SJSA1 (cell line): Measurements from ENCODE around the gene CCDC112. TPM values are rescaled to one million over a fixed set of nuclear protein-coding genes. Genes with fewer than 3 reads are reported as not detected.
"Not testable (repeated sequence)": the region's sequence is repeated elsewhere in the genome, so short reads cannot be mapped to it uniquely, and the experiment has no call there.

Source experiments
- DNase-seq, 2 experiments: peaks; one replicate each; pipeline ENCODE4 v3.0.0-alpha.2; 2015 to 2020; ENCODE audit warnings: low spot score in 2 of 2, low read depth in 1 of 2
- H3K27ac ChIP-seq: fragments of 250-450 bp; sonication (Bioruptor Pico); 2 replicates; pipeline ENCODE4 v1.5.1; 2020; ENCODE audit warnings: mild to moderate bottlenecking, moderate library complexity
- H3K27me3 ChIP-seq: fragments of 250-450 bp; sonication (Bioruptor Pico); replicated peaks from 2 replicates; pipeline ENCODE4 v1.5.1; 2020; ENCODE audit warnings: mild to moderate bottlenecking, moderate library complexity
- H3K36me3 ChIP-seq: fragments of 250-450 bp; sonication (Bioruptor Pico); 2 replicates; pipeline ENCODE4 v1.5.1; 2020; ENCODE audit warnings: mild to moderate bottlenecking
- H3K4me1 ChIP-seq: fragments of 250-450 bp; sonication (Bioruptor Pico); replicated peaks from 2 replicates; pipeline ENCODE4 v1.6.1; 2021; ENCODE audit warnings: mild to moderate bottlenecking
- H3K4me3 ChIP-seq: fragments of 250-450 bp; sonication (Bioruptor Pico); 2 replicates; pipeline ENCODE4 v1.5.1; 2020; ENCODE audit warnings: mild to moderate bottlenecking
- H3K9me3 ChIP-seq: fragments of 250-450 bp; sonication (Bioruptor Pico); replicated peaks from 2 replicates; pipeline ENCODE4 v1.5.1; 2020; ENCODE audit warnings: mild to moderate bottlenecking
- total RNA-seq: library from RNA; depleted of rRNA; stranded (reverse); fragments of >200 nt; shearing (Covaris generic); gene quantifications from 2 replicates; pipeline ENCODE4 v1.2.3, GENCODE V29; 2014

CCDC112 gene
- total RNA-seq, 1 experiment from 2014 or later, result 11.1 TPM

DNA sequence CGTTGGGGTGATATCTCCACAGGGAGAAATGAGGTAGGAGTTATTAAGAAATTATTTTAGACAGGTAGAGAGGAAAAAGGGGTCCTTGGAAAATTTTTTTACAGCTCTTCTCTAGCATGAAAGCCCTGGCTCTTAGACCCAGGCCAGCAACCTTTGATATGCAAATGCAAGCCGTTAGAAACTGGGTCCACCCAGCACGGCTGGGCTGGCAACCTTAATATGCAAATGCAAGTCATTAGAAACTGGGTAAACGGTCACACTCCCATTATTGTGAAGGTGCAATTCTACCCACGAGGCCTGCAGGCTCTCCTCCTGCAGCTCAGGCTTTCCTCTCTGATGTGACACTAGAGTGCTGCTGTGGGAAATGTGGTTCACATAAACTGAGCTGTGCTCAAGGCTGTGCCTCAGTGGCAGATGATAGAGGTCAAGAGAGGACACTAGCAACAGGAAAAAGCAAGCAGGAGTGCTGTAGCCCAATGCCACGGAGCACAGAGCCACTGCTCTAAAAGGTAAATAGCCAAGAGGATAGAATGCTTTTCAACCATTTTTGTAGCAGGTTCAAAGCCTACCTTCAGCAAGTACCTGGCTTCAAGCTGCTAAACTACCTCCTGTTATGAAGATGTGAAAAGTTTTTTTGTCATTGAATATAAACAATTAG, 32.3 kb upstream of the CCDC112 start:
- H3K27me3 ChIP-seq, H3K27ac ChIP-seq, H3K9me3 ChIP-seq, H3K36me3 ChIP-seq, DNase-seq, H3K4me3 ChIP-seq, H3K4me1 ChIP-seq: not testable (repeated sequence)

DNA sequence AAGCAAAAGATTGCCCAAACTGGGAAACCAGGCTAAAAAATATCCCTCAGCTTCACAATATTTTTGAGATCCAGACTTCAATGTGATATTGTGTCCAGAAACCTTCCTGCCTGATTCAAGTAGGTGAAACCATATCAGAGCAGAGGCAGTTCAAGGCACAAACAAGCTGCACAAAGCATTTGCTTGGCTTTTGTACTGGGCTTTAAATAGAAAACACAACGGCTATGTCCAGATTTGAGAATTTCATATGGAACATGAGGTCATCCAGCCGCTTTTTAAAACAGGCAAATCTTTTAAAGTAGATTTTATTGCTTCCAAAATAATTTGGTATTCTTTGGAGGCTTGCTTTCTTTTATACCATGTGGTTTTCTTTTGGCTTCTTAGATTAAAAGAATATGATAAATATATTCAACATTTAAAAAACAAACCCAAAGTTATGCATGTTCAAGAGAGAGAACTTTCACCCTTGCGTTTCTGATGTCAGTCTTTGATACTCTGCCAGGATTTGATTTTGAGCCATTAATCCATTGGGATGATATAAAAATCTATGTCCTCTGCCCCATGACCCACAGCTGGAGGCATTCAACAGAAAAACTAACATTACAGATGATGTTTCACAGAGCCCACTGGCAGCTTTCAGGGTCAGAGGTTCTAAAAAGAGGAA, 29.0 kb upstream of the CCDC112 start:
- no peaks in the 10 kb centered on the region for H3K4me1 ChIP-seq
- H3K27ac ChIP-seq, result no peak overlapping the region
- no peak overlapping the region for H3K4me3 ChIP-seq
- no peaks in the 10 kb centered on the region for H3K36me3 ChIP-seq
- no peak for DNase-seq
- no peaks in the 10 kb centered on the region for H3K27me3 ChIP-seq
- 0 out of 2 replicates have a peak, but pooled peaks cover 3% of the 10 kb centered on the region for H3K9me3 ChIP-seq

DNA sequence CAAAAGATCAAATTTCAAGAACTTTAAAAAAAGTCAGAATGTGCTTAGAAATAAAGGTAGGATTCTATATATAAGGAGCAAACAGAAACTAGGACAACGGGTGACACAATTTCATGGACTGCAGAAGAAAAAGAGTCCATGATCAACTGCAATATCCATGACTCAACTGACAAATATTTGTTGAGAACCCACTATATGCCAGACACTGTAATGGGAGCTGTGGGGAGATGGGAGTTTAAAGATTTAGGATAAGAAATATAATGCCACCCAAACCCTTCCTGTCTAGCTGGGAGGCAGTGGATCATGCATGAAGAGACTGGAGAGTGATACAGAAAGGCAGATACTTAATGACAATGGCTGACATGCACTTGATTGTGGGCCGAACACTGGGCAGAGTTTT, 27.6 kb upstream of the CCDC112 start:
- H3K27me3 ChIP-seq, result no peaks in the 10 kb centered on the region
- H3K9me3 ChIP-seq, result 0 out of 2 replicates have a peak, but pooled peaks cover 3% of the 10 kb centered on the region
- H3K27ac ChIP-seq, result no peak overlapping the region
- no peaks in the 10 kb centered on the region for H3K36me3 ChIP-seq
- DNase-seq, result no peak
- H3K4me3 ChIP-seq, result no peak overlapping the region
- no peaks in the 10 kb centered on the region for H3K4me1 ChIP-seq

DNA sequence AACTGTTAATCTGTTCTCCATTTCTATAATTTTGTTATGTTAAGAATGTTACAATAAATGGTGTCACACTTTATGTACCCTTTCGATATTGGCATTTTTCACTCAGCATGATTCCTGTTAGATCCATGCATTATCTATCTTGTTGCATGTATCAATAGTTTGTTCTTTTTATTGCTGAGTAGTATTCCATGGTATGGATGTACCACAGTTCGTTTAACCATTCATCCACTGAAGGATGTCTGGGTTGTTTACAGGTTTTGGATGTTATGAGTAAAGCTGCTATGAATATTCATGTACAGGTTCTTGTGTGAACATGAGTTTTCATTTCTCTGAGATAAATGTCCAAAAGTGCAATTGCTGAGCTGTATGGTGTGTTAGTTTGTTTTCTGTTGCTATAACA, 26.3 kb upstream of the CCDC112 start:
- Histone ChIP-seq H3K9me3 (0 out of 2 replicates have a peak, but pooled peaks cover 3% of the 10 kb centered on the region), H3K4me1 (no peaks in the 10 kb centered on the region), H3K27me3 (no peaks in the 10 kb centered on the region), H3K4me3 (no peak overlapping the region), H3K27ac (no peak overlapping the region), H3K36me3 (no peaks in the 10 kb centered on the region)
- DNase-seq, result no peak

DNA sequence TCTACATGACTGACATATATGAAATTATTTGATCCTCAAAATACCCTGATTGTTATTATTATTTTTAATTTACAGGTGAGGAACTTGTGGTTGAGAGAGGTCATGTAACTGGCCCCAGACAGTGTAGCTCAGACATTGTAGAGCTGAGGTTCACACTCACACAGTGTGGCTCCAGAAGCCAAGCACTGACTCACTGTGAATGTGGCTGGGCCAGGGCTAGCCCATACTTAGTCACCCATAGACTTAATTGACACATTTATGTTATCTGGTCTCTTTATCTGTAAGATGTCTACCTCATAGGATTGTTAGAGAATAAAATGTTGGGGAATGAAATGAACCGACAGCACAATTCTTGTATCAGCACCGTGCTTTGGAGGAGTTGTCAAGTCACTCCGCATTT, 24.9 kb upstream of the CCDC112 start:
- no peaks in the 10 kb centered on the region for H3K36me3 ChIP-seq
- H3K9me3 ChIP-seq, result 0 out of 2 replicates have a peak, but pooled peaks cover 3% of the 10 kb centered on the region
- H3K4me1 ChIP-seq, result no peaks in the 10 kb centered on the region
- no peak for DNase-seq
- H3K27me3 ChIP-seq, result no peaks in the 10 kb centered on the region
- no peak overlapping the region for H3K27ac ChIP-seq
- no peak overlapping the region for H3K4me3 ChIP-seq

DNA sequence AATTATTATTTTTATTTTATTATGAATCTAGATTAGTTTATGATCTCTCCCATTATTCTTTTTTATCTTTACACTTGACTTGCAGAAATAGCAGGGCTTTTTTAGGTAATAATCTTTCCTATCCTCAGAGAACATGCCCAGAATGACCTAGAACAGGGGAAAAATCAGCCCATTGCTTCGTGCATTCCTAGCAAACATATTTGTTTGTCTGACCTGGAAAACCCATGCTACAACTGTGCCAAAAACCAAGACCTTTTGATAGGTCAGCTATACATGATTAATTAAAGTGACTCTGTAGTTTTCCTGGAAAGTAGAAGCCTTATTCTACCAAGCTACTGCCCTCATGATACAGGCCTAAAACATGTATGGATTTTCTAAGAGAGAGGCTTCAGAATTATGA, 24.1 kb upstream of the CCDC112 start:
- H3K4me1 ChIP-seq, result no peaks in the 10 kb centered on the region
- 0 out of 2 replicates have a peak, but pooled peaks cover 3% of the 10 kb centered on the region for H3K9me3 ChIP-seq
- no peak overlapping the region for H3K4me3 ChIP-seq
- no peak for DNase-seq
- H3K27ac ChIP-seq, result no peak overlapping the region
- no peaks in the 10 kb centered on the region for H3K36me3 ChIP-seq
- H3K27me3 ChIP-seq, result no peaks in the 10 kb centered on the region

DNA sequence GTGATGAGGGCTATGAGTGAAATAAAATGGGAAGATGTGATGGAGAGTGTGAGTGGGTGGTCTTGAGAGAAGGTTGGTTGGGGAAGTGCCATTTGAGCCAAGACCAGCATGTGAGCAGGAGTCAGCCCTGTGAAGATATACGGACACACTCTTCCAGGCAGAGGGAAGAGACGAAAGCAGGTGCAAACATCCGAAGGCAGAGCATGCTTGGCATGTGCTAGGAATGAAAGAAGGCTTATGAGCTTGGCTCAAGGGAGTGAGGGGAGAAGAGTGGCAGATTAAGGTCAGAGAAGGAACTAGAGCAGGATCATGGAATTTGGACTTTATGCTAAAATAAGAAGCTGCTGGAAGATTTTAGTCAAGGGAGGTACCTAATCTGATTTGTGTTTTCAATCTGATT, 23.6 kb upstream of the CCDC112 start:
- Histone ChIP-seq H3K27me3 (no peaks in the 10 kb centered on the region), H3K9me3 (0 out of 2 replicates have a peak, but pooled peaks cover 3% of the 10 kb centered on the region), H3K4me1 (no peaks in the 10 kb centered on the region), H3K36me3 (no peaks in the 10 kb centered on the region), H3K27ac (no peak overlapping the region), H3K4me3 (no peak overlapping the region)
- no peak for DNase-seq

DNA sequence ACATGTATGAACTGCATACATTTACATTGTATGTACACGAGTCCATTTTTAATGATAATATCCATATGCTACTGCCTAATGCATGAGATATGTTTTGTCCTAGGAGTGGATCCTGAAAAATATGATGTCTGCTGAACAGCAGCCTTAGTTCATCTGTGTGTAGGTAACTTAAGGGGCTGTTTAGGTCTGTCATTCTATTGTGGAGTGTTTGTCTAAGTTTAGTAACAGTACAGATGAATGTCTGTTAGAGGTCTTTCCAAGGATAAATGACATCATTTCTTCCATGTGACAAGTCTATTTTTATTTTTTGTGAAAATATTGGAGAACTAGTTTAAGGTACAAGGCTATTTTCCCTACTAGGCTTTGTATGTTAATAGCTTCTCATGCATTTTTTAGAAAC, 22.6 kb upstream of the CCDC112 start:
- no peaks in the 10 kb centered on the region for H3K27me3 ChIP-seq
- H3K9me3 ChIP-seq, result 0 out of 2 replicates have a peak, but pooled peaks cover 3% of the 10 kb centered on the region
- no peaks in the 10 kb centered on the region for H3K36me3 ChIP-seq
- no peak for DNase-seq
- H3K27ac ChIP-seq, result no peak overlapping the region
- no peak overlapping the region for H3K4me3 ChIP-seq
- no peaks in the 10 kb centered on the region for H3K4me1 ChIP-seq

DNA sequence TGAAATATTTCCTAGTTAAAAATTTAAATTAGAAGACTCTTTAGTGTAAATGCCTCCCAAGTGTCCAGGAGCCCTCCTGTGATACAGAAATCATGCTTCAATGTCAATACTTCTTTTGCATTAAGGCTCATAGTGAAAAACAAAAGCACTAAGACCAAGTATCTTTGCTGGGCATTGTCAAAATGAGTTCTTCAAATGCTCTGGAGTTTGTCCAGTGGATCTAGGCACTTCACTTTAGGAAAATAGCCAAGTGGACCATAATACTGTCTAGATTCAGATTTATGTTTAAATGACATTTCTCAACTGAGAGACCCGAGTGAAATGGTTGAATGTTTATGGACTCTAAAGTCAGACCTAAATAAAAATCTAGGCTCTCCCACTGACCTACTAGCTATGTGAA, 21.3 kb upstream of the CCDC112 start:
- no peak for DNase-seq
- Histone ChIP-seq H3K9me3 (0 out of 2 replicates have a peak, but pooled peaks cover 2% of the 10 kb centered on the region), H3K27me3 (no peaks in the 10 kb centered on the region), H3K36me3 (no peaks in the 10 kb centered on the region), H3K4me3 (no peak overlapping the region), H3K27ac (no peak overlapping the region), H3K4me1 (no peaks in the 10 kb centered on the region)

DNA sequence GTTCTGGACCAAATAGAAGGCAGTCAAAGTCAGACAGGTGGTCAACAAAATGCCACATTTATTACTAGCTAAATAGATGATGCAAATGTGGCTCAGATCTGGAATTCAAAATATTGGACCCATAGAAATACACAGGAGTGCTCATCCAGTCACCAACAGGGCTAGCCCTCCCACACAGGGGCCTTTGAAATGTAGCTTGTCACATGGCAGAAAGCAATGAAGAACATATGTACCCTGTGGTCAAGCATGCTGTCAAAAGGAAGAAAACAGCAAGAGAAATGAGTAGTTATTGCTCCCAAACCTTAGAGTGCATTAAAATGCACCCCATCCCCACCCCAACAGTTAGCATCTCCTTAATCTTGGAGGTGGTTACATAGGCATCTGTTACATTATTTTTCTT, 20.9 kb upstream of the CCDC112 start:
- Histone ChIP-seq H3K9me3 (no peaks in the 10 kb centered on the region), H3K36me3 (no peaks in the 10 kb centered on the region), H3K4me3 (no peak overlapping the region), H3K27me3 (no peaks in the 10 kb centered on the region), H3K4me1 (no peaks in the 10 kb centered on the region), H3K27ac (no peak overlapping the region)
- no peak for DNase-seq

DNA sequence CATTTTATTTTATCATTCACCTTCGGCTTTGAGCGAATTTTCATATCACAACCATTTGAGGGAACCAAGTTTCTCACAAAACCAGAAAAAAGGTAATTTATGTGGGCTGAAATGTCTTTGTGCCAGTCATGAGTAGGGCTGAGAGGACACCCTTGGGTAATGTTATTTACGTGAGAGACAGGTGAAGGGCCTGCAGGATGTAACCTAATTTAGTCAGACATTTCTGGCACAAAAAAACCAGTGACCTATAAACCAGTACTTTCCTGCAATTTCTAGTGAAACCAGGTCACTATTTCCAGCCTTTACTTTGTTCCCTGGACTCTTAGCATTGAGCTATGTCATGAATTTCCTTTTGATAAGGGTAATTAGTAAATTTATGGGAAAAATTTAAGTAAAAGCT, 17.2 kb upstream of the CCDC112 start:
- H3K4me3 ChIP-seq, result no peak overlapping the region
- H3K27me3 ChIP-seq, result no peaks in the 10 kb centered on the region
- no peaks in the 10 kb centered on the region for H3K9me3 ChIP-seq
- no peak overlapping the region for H3K27ac ChIP-seq
- H3K36me3 ChIP-seq, result no peaks in the 10 kb centered on the region
- DNase-seq, result no peak
- H3K4me1 ChIP-seq, result no peaks in the 10 kb centered on the region

DNA sequence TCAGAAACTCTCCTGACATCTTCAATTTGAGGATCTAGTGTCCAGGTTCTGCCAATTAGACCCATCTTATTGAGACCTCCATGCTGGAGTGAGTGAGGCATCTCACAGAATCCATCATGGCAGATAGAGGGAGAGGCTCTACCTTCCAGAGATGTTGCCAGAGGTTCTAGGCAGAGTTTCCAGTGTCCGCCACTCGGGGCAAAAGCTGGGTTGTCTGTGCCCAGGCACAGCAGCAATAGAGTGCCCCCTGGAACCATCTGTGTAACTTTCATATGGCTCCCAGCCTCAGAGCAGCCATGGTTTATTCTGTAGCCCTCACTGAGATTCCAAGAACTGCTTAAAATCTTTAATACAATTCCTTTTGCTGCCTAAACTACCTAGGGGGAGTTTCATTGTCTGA, 16.6 kb upstream of the CCDC112 start:
- Histone ChIP-seq H3K4me3 (no peak overlapping the region), H3K27me3 (no peaks in the 10 kb centered on the region), H3K36me3 (no peaks in the 10 kb centered on the region), H3K27ac (no peak overlapping the region), H3K9me3 (no peaks in the 10 kb centered on the region), H3K4me1 (no peaks in the 10 kb centered on the region)
- DNase-seq, result no peak

DNA sequence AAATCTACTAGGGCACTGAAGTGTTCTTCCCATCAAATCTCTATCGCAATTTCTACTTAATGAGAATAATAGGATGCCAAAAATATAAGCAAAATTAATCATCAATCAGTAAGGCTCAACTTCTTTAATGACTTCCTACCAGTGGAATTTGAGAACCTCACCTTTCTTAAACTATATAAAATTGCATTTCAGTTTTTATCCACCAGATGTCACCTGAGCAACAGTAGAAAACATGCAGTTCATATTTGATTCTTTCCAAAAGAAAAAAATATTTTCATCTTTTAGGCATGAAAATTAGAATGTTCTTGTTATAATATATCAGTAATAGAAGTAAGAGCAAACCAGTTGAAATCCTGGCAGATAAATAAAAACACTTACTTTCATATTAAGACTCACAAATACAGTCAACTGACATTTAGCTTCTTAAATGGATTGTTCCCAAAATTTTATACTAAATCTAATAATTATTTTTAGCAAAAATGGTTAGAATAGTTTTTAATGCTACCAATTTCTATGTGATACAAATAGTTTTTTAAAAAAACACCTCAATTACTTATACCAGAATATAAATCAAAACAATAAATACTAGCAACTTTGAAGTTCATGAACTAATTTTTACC, 13.4 kb upstream of the CCDC112 start:
- Histone ChIP-seq H3K27me3 (no peaks in the 10 kb centered on the region), H3K9me3 (no peaks in the 10 kb centered on the region), H3K36me3 (no peaks in the 10 kb centered on the region)

DNA sequence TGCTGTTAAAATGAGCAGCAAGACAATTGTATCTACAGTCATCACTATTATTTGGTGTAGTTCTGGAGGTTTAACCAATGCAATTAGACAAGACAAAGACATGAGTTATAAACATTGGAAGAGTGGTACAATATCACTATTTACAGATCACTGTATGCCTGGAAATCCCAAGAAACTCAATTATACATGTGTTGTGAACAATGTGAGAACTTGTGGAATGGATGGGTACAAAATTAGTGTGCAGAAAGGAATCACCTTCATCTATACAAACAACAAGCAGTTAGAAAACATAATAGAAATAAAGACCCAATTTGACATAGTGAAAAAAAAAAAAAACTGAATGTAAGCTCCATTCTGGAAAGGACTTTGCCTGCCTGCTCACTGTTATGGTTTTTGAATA, 12.4 kb upstream of the CCDC112 start:
- Histone ChIP-seq H3K36me3 (no peaks in the 10 kb centered on the region), H3K9me3 (no peaks in the 10 kb centered on the region), H3K27ac (no peak overlapping the region), H3K4me1 (no peaks in the 10 kb centered on the region), H3K27me3 (0 out of 2 replicates have a peak, but pooled peaks cover 2% of the 10 kb centered on the region), H3K4me3 (no peak overlapping the region)
- no peak for DNase-seq

More for the DNA sequence above, 13.4 kb upstream of the CCDC112 start:
- Histone ChIP-seq H3K4me3 (no peak overlapping the region), H3K27ac (no peak overlapping the region), H3K4me1 (no peaks in the 10 kb centered on the region)
- peak in 1 of 2 experiments; percentile 59 for DNase-seq
